ENCODE results near the gene DNAL4. TPM values are rescaled to one million over a fixed set of nuclear protein-coding genes. Genes with fewer than 3 reads are reported as not detected.

The DNAL4 gene
- total RNA-seq, 2 donors from 2014 or later: 14.4 to 16.8 TPM

DNA sequence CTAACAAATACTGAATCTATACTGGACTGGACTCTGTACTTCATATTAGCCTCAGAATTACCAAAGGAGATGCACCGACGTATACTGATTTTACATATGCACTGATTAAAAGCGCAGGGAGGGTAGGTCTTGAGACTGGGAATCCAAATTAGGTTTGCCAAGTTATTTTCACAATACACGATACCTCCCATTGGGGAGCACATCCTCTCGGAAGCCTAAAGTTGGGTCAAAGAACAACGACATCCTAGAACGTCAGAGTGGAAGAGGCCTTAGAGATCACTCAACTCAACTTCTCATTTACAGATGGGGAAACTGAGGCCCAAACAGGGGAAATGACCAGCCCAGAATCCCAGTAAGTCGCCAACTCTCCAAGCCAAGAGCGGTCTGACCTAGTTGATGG, 626 bp downstream of the DNAL4 start:
- intact Hi-C loops (cut with DNase I, micrococcal nuclease): no loop called here

GRCh38 chr22:38792833-38793232, 1.1 kb downstream of the DNAL4 start:
- DNase-seq: no peak
- ATAC-seq: no peak
- intact Hi-C loops (cut with DNase I, micrococcal nuclease): no loop called here

More for the DNA sequence above, 626 bp downstream of the DNAL4 start:
- DNase-seq (no peak), ATAC-seq (no peak)

DNA sequence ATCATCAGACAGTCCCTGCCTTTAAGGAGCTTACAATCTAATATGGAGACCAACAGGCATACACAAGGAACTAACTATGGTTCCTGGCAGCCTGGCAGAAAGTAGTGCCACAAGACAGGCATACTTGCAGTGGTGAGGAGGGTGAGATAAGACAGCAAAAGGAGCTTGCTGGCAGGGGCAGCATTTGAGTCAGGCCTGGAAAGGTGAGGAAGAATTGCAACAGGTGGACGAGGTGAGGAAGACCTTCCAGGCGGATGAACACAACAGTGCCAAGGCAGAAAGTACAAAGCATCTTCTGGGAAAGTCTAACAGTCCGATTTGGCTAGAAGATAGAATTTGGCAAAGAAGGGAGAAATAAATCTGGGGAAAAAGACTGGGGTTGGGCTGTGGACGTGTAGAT, 4.3 kb downstream of the DNAL4 start:
- intact Hi-C loops (cut with DNase I, micrococcal nuclease): loop anchor here in 1 of 2 donors (10.0 kb wide), 1 partner anchor 55 kb away; the partner anchor contains the start of gene NPTXR
- no peak for DNase-seq
- no peak for ATAC-seq

DNA sequence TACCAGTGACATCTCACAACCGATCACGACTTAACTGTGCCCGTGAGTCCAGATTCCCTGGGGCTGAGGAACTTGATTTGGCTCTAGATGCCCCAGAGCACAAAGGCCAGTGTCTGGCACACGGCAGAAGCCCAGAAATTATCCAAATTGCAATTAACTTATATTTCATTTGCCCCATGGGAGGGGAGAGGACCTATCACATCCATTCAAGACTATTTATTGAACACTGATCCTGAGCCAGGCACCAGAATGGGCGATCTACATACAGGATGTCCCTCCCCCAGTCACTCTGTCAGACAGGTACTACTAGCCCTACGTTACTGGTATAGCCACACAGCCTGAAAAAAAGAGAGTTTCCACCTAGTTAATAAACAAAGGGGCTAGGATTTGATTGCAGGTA, 5.1 kb downstream of the DNAL4 start:
- DNase-seq (no peak), ATAC-seq (no peak)
- intact Hi-C loops (cut with DNase I, micrococcal nuclease): loop anchor here in 1 of 2 donors (10.0 kb wide), 1 partner anchor 56 kb away; the partner anchor contains the start of gene NPTXR

- DNase-seq (no peak), ATAC-seq (peak; percentile 84)
- intact Hi-C loops (cut with DNase I, micrococcal nuclease): loop anchor here in 1 of 2 donors (10.0 kb wide), 1 partner anchor 57 kb away; the partner anchor contains the start of gene NPTXR
These were observed 5.7 kb downstream of the DNAL4 start for GRCh38 chr22:38788021-38788816.

GRCh38 chr22:38786631-38787030, 7.3 kb downstream of the DNAL4 start:
- intact Hi-C loops (cut with DNase I, micrococcal nuclease): loop anchor here in 1 of 2 donors (10.0 kb wide), 1 partner anchor 58 kb away; the partner anchor contains the start of gene NPTXR
- DNase-seq (no peak), ATAC-seq (no peak)

DNA sequence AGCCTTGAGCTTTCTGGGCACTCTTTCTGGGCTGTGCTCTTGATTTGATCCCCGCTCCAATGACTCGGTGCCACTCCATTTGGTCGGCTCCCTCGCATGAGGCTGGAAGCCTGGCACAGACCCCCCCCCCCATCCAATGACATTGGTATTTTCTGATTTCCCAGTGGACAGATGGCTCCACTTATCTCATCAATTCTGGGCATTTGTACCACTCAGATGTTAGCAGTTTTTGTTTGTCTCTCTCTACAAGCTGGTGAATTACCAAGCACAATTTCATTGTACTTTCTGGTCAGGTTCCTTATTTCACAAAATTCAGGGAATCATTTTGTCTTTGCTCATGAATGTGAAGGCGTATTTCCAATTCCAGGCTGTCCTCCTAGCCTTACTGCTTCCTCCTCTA, 9.1 kb downstream of the DNAL4 start:
- intact Hi-C loops (cut with DNase I, micrococcal nuclease): loop anchor here in 1 of 2 donors (10.0 kb wide), 1 partner anchor 60 kb away; the partner anchor contains the start of gene NPTXR

DNA sequence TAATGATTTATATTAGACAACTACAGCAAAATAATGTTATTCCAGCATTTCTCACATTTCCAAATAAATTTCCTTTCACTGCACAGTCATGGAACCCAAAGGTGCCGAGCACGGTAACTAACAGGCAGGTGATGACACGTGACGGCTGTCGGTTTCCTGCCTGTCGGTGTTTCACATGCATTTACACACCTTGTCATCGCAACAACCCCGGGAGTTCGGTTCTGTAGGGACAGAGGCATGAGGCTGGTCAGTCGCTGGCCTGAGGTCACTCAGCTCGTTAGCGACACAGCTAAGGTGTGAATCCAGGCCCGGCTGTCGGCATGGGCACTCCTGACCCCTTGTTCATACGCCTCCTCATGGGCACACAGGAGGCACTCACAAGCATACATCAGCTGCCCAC, 9.9 kb downstream of the DNAL4 start:
- intact Hi-C loops (cut with DNase I, micrococcal nuclease): loop anchor here in 1 of 2 donors (10.0 kb wide), 1 partner anchor 61 kb away; the partner anchor contains the start of gene NPTXR
- ATAC-seq (no peak), DNase-seq (no peak)

More for the DNA sequence above, 9.1 kb downstream of the DNAL4 start:
- ATAC-seq: no peak
- DNase-seq: no peak

DNA sequence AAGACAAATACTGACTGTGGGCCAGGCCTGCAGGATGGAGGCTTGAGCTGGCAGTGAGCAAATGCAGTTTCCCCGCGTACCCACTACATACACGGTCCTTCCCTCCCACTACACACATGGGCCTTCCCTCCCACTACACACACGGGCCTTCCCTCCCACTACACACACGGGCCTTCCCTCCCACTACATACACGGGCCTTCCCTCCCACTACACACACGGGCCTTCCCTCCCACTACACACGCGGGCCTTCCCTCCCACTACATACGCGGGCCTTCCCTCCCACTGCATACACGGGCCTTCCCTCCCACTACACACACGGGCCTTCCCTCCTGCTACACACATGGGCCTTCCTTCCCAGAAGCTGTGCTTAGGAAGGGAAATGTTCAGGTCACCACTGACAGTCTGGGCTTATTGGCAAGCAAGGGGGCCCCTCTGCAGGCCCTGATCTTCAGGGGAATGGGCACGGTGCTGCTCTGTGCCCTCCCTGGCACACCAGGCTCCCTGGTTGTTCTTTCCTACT, 10.8 kb downstream of the DNAL4 start:
- ATAC-seq (no peak), DNase-seq (no peak)
- intact Hi-C loops (cut with DNase I, micrococcal nuclease): loop anchor here in 1 of 2 donors (10.0 kb wide), 1 partner anchor 62 kb away; the partner anchor contains the start of gene NPTXR

- no peak for DNase-seq
- intact Hi-C loops (cut with DNase I, micrococcal nuclease): loop anchor here in 1 of 2 donors (10.0 kb wide), 1 partner anchor 62 kb away; the partner anchor contains the start of gene NPTXR
These were observed 11.4 kb downstream of the DNAL4 start for GRCh38 chr22:38782402-38783094.

GRCh38 chr22:38781033-38781432, 12.9 kb downstream of the DNAL4 start:
- no peak for DNase-seq
- no peak for ATAC-seq
- intact Hi-C loops (cut with DNase I, micrococcal nuclease): loop anchor here in 1 of 2 donors (10.0 kb wide), 1 partner anchor 64 kb away; the partner anchor contains the start of gene NPTXR

More at GRCh38 chr22:38782402-38783094, 11.4 kb downstream of the DNAL4 start:
- ATAC-seq: no peak

DNA sequence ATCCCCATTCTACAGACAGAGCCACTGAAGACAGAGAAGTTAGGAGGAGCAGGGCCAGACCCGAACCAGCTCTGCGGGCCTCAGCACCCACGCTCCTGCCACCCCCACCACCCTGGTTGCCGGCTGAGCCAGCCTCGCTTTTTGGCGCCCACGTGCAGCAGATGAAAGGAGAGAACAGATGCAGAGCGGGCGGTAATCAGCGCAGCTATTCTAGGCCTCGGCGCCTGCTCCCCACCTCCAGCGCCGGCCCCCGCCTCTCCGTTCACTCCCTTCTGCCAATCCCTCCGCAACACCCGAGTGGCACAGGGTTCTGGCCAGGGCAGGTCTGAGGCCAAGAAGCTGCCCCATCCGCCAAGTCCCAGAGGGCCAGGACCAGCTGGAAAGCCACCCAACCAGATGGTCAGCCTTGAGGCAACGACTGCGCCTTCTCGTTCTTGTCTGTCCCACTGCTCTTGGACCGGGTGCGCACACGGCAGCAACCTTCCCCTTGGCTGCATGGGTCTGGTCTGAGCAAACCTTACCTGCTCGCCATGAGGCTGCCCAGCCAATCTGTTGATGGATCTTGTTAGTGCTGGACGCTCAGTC, 16.8 kb downstream of the DNAL4 start:
- ATAC-seq: no peak
- intact Hi-C loops (cut with DNase I, micrococcal nuclease): no loop called here
- no peak for DNase-seq

GRCh38 chr22:38776086-38776485, 17.9 kb downstream of the DNAL4 start:
- intact Hi-C loops (cut with DNase I, micrococcal nuclease): no loop called here

DNA sequence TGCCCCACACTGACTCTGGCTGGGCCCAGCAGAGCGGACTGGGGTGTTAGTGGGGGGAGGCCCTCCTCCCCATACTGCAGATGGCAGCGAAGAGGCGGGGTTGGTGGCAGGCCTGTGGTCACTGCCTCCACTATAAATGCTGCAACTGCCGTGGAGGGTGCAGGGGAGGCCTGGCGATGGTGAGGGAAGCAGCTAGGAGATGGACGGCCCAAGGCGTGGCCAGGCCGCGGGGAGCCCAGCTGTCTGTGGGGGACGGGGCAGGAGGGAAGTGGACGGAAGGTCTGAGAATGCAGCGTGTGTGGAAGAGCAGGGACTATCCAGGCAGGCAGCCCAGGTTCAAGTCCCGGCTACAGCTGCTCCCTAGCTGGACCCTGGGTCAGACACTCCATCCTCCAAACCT, 18.3 kb downstream of the DNAL4 start:
- no peak for DNase-seq
- intact Hi-C loops (cut with DNase I, micrococcal nuclease): no loop called here
- no peak for ATAC-seq

More at GRCh38 chr22:38776086-38776485, 17.9 kb downstream of the DNAL4 start:
- no peak for DNase-seq
- no peak for ATAC-seq

- DNase-seq: no peak
- no peak for ATAC-seq
- intact Hi-C loops (cut with DNase I, micrococcal nuclease): no loop called here
These were observed 19.3 kb downstream of the DNAL4 start for GRCh38 chr22:38774496-38775166.

- DNase-seq: no peak
- intact Hi-C loops (cut with DNase I, micrococcal nuclease): no loop called here
- no peak for ATAC-seq
These were observed 20.5 kb downstream of the DNAL4 start for GRCh38 chr22:38773363-38773946.

- no peak for DNase-seq
- ATAC-seq: no peak
- intact Hi-C loops (cut with DNase I, micrococcal nuclease): no loop called here
These were observed 21.4 kb downstream of the DNAL4 start for GRCh38 chr22:38772623-38772873.

DNA sequence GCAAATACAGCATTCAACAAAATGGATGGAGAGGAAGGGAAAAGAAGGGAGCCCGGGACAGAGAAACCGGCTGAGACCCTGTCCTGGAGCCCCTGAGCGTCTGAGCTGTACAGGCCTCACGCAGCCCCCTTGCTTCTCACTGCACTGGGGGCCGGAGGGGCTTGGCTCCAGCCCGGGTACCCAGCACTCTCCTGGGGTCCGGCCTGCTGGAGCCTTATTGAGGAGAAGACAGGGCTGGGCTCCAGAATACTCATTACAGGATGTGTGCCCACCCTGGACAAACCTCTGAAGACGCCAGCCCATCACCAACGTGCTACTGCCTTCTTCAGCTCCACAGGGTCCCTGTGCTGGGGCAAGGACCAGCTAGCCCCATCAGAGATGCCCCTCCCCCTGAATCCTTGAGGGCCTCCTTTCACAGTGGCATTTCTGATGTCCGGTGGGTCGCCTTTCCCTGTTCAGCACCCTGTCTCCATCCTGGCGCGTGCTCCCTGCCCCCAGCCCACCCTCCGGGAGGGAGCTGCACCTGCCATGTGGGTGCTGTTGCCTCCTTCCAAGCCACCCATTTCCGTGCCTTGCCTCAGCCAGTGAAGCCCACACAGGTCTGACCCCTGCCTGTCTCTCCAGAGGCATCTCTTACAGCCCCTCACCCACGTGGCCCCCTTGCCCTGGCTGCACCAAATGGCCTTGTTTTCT, 23.5 kb downstream of the DNAL4 start:
- DNase-seq (no peak), ATAC-seq (no peak)
- intact Hi-C loops (cut with DNase I, micrococcal nuclease): no loop called here
